ENCODE results near the gene RFLNA. TPM values are rescaled to one million over a fixed set of nuclear protein-coding genes. Genes with fewer than 3 reads are reported as not detected.

Gene RFLNA
- total RNA-seq, 1 donor: 15.9 TPM

DNA sequence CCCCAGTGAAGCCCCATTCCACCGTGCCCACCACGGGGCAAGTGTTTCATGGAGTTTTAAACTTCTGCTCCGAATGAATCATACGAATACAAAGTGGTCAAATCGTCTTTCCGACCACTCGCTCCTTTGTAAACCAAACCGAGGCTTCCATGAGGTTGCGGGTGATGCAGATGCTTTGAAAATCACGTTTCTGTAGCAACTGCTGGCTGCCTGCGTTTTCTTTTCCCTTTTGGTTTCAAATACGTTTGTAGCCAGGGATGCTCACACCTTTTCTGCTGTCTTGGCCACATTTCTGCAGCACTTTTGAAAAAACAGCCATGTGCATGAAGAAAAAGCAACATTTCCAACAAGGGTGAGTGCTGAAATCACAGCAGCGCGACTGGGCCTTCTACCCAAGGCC lies 33.7 kb downstream of the RFLNA start:
- no peak overlapping the region for H3K4me2 ChIP-seq (ENCODE audit: insufficient read depth, low read length)
- no peaks in the 10 kb centered on the region for H3K79me2 ChIP-seq (ENCODE audit: insufficient read depth, low read length)
- TF ChIP-seq, protein P1, sequence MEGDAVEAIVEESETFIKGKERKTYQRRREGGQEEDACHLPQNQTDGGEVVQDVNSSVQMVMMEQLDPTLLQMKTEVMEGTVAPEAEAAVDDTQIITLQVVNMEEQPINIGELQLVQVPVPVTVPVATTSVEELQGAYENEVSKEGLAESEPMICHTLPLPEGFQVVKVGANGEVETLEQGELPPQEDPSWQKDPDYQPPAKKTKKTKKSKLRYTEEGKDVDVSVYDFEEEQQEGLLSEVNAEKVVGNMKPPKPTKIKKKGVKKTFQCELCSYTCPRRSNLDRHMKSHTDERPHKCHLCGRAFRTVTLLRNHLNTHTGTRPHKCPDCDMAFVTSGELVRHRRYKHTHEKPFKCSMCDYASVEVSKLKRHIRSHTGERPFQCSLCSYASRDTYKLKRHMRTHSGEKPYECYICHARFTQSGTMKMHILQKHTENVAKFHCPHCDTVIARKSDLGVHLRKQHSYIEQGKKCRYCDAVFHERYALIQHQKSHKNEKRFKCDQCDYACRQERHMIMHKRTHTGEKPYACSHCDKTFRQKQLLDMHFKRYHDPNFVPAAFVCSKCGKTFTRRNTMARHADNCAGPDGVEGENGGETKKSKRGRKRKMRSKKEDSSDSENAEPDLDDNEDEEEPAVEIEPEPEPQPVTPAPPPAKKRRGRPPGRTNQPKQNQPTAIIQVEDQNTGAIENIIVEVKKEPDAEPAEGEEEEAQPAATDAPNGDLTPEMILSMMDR (IDR thresholded peaks at IDR 0.05; ENCODE audit: extremely low read depth, low read depth, low read length): no peak
- no peak for DNase-seq (ENCODE audit: insufficient read length, low spot score, missing footprints)
- no peak overlapping the region for H3K27ac ChIP-seq (ENCODE audit: low read depth, low read length)
- peaks cover 5% of the 10 kb centered on the region for H3K9me3 ChIP-seq (ENCODE audit: low read depth, low read length)
- H4K20me1 ChIP-seq (ENCODE audit: insufficient read depth, low read length): peaks cover 16% of the 10 kb centered on the region
- no peak overlapping the region for H3K4me3 ChIP-seq (ENCODE audit: insufficient read depth, low read length)
- no peaks in the 10 kb centered on the region for H3K27me3 ChIP-seq (ENCODE audit: insufficient read depth, low read length)
- no peaks in the 10 kb centered on the region for H3K4me1 ChIP-seq (ENCODE audit: insufficient read depth, low read length)
- no peak overlapping the region for H2AFZ ChIP-seq (ENCODE audit: low read length)
- peaks cover 82% of the 10 kb centered on the region for H3K36me3 ChIP-seq (ENCODE audit: insufficient read depth, low read length)

DNA sequence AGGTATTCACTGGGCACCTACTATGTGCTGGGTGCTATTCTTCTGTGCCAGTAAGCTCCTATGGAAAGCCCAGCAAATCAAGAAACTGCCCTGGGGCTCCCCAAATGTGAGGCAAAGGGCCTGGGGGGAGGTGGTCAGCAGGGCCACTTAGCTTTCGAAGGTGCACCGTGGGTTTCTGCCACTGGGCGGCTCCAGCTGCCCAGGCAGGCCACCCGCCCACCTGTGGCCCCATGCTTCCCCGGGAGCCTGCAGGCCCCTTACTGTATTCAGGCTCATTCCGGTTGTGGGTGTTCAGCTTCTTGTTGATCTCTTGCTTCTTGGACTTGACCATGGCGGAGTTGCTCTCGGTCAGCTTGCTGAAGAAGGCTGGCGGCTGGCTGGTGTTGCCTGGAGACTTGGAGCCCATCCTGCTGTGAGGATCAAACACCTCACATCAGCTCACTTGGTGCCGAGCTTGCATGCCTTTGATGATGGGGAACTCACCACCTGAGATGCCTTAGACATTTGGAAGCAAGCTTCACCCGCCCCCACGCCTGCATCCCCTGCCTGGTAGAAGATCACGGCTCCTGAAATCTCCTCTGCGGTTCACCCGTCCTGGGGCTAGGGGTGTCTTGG lies 37.3 kb downstream of the RFLNA start:
- Histone ChIP-seq H2AFZ (ENCODE audit: low read length) (no peak overlapping the region), H3K79me2 (ENCODE audit: insufficient read depth, low read length) (no peaks in the 10 kb centered on the region), H3K4me2 (ENCODE audit: insufficient read depth, low read length) (no peak overlapping the region), H3K4me1 (ENCODE audit: insufficient read depth, low read length) (no peaks in the 10 kb centered on the region), H3K27ac (ENCODE audit: low read depth, low read length) (no peak overlapping the region), H3K9me3 (ENCODE audit: low read depth, low read length) (no peaks in the 10 kb centered on the region), H3K27me3 (ENCODE audit: insufficient read depth, low read length) (no peaks in the 10 kb centered on the region), H3K4me3 (ENCODE audit: insufficient read depth, low read length) (no peak overlapping the region), H4K20me1 (ENCODE audit: insufficient read depth, low read length) (peaks cover 23% of the 10 kb centered on the region), H3K36me3 (ENCODE audit: insufficient read depth, low read length) (peaks cover 79% of the 10 kb centered on the region)
- no peak for DNase-seq (ENCODE audit: insufficient read length, low spot score, missing footprints)
- TF ChIP-seq, protein P1 (IDR thresholded peaks at IDR 0.05; ENCODE audit: extremely low read depth, low read depth, low read length): peak; percentile 19

DNA sequence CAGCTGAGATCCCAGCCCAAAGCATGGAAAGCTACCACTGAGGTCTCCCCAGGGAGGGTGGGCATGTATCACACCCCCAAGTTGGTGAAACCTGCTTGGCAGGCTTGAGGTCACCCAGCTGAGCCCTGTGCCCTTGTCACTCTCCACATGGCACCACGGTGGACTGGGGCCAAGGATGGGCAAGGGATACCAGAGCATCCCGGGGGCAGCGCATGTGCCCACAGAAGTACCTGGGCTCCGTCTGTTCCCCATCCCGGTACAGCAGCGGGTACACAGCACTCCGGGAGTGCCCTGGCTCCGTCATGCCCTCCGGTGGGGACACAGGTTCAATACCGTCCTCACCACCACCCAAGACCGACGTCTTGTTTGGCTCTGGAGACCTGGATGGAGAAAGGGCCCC lies 38.0 kb downstream of the RFLNA start:
- H3K27me3 ChIP-seq (ENCODE audit: insufficient read depth, low read length): no peaks in the 10 kb centered on the region
- H3K36me3 ChIP-seq (ENCODE audit: insufficient read depth, low read length): peaks cover 87% of the 10 kb centered on the region
- no peaks in the 10 kb centered on the region for H3K9me3 ChIP-seq (ENCODE audit: low read depth, low read length)
- no peak overlapping the region for H3K27ac ChIP-seq (ENCODE audit: low read depth, low read length)
- no peak for DNase-seq (ENCODE audit: insufficient read length, low spot score, missing footprints)
- H3K79me2 ChIP-seq (ENCODE audit: insufficient read depth, low read length): no peaks in the 10 kb centered on the region
- no peaks in the 10 kb centered on the region for H3K4me1 ChIP-seq (ENCODE audit: insufficient read depth, low read length)
- H4K20me1 ChIP-seq (ENCODE audit: insufficient read depth, low read length): peaks cover 27% of the 10 kb centered on the region
- no peak overlapping the region for H3K4me3 ChIP-seq (ENCODE audit: insufficient read depth, low read length)
- no peak overlapping the region for H3K4me2 ChIP-seq (ENCODE audit: insufficient read depth, low read length)
- TF ChIP-seq, protein P1 (IDR thresholded peaks at IDR 0.05; ENCODE audit: extremely low read depth, low read depth, low read length): no peak
- H2AFZ ChIP-seq (ENCODE audit: low read length): no peak overlapping the region

DNA sequence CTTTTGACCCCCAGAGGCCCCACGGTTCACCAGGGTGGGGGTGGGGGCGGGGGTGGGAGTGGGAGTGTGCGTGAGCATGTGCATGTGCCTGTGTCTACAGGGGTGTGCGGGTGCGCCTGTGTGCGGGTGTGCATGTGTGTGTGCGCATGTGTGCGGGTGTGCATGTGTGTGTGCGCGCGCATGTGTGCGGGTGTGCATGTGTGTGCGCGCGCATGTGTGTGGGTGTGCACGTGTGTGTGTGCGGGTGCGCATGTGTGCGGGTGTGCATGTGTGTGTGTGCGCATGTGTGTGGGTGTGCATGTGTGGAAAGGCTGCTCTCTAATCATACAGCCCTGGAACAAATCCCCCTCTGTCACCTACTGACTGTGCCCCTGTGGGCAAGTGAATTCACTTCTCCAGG lies 38.8 kb downstream of the RFLNA start:
- no peak overlapping the region for H2AFZ ChIP-seq (ENCODE audit: low read length)
- peaks cover 86% of the 10 kb centered on the region for H3K36me3 ChIP-seq (ENCODE audit: insufficient read depth, low read length)
- H3K4me2 ChIP-seq (ENCODE audit: insufficient read depth, low read length): no peak overlapping the region
- no peaks in the 10 kb centered on the region for H3K9me3 ChIP-seq (ENCODE audit: low read depth, low read length)
- no peak for DNase-seq (ENCODE audit: insufficient read length, low spot score, missing footprints)
- H3K27me3 ChIP-seq (ENCODE audit: insufficient read depth, low read length): no peaks in the 10 kb centered on the region
- peaks cover 27% of the 10 kb centered on the region for H4K20me1 ChIP-seq (ENCODE audit: insufficient read depth, low read length)
- no peak overlapping the region for H3K27ac ChIP-seq (ENCODE audit: low read depth, low read length)
- no peaks in the 10 kb centered on the region for H3K4me1 ChIP-seq (ENCODE audit: insufficient read depth, low read length)
- no peak overlapping the region for H3K4me3 ChIP-seq (ENCODE audit: insufficient read depth, low read length)
- TF ChIP-seq, protein P1 (IDR thresholded peaks at IDR 0.05; ENCODE audit: extremely low read depth, low read depth, low read length): no peak
- H3K79me2 ChIP-seq (ENCODE audit: insufficient read depth, low read length): no peaks in the 10 kb centered on the region

Data from osteoblast (primary cell).